ENCODE measurements around the gene TXN.

TXN gene

GRCh38 chr9:110256380-110257096, at the start of gene TXN:
Gene TXN (minus strand): TSS chr9:110256507. CDS start chr9:110256435, 72 bp downstream.
- DNase-seq: peak; percentile 46 to 84

GRCh38 chr9:110303133-110303532, 46.8 kb upstream of the TXN start:
- DNase-seq: no peak

GRCh38 chr9:110298043-110298605, 41.8 kb upstream of the TXN start:
- no peak for DNase-seq

GRCh38 chr9:110293248-110293647, 36.9 kb upstream of the TXN start:
- no peak for DNase-seq

- DNase-seq: no peak
Measured at GRCh38 chr9:110291921-110292557, 35.7 kb upstream of the TXN start.

- no peak for DNase-seq
Measured at GRCh38 chr9:110290001-110290400, 33.7 kb upstream of the TXN start.

- DNase-seq: no peak
Measured at GRCh38 chr9:110288503-110288902, 32.2 kb upstream of the TXN start.

- no peak for DNase-seq
Measured at GRCh38 chr9:110287289-110287680, 31.0 kb upstream of the TXN start.

- no peak for DNase-seq
Measured at GRCh38 chr9:110284211-110284844, 28.0 kb upstream of the TXN start.

- no peak for DNase-seq
Measured at GRCh38 chr9:110283751-110284150, 27.4 kb upstream of the TXN start.

- no peak for DNase-seq
Measured at GRCh38 chr9:110282739-110283081, 26.4 kb upstream of the TXN start.

- no peak for DNase-seq
Measured at GRCh38 chr9:110282018-110282738, 25.9 kb upstream of the TXN start.

- DNase-seq: no peak
Measured at GRCh38 chr9:110278080-110278707, 21.9 kb upstream of the TXN start.

GRCh38 chr9:110276781-110277180, 20.5 kb upstream of the TXN start:
- no peak for DNase-seq

GRCh38 chr9:110270211-110270995, 14.1 kb upstream of the TXN start:
- DNase-seq: no peak

- no peak for DNase-seq
Measured at GRCh38 chr9:110266795-110267194, 10.5 kb upstream of the TXN start.

- DNase-seq: no peak
Measured at GRCh38 chr9:110261632-110262031, 5.3 kb upstream of the TXN start.

- DNase-seq: no peak
Measured at GRCh38 chr9:110260911-110261310, 4.6 kb upstream of the TXN start.

- no peak for DNase-seq
Measured at GRCh38 chr9:110259566-110259965, 3.3 kb upstream of the TXN start.

GRCh38 chr9:110258690-110259091, 2.4 kb upstream of the TXN start:
- DNase-seq: no peak

GRCh38 chr9:110257956-110258355, 1.6 kb upstream of the TXN start:
- DNase-seq: peak in 1 of 2 experiments; percentile 35
